C4-2B (cell line): Measurements from ENCODE around the gene GRIN1.
A peak's percentile ranks its signal among the peaks of the same experiment; 100 is the strongest.

Experiments
- CTCF ChIP-seq: fragments of 450-650 bp; conservative IDR thresholded peaks from 2 replicates; pipeline ENCODE4 v1.5.1; 2017; ENCODE audit warnings: mild to moderate bottlenecking
- ZFX ChIP-seq: fragments of 450-650 bp; IDR thresholded peaks from 2 replicates; pipeline ENCODE4 v1.6.1; 2017

DNA sequence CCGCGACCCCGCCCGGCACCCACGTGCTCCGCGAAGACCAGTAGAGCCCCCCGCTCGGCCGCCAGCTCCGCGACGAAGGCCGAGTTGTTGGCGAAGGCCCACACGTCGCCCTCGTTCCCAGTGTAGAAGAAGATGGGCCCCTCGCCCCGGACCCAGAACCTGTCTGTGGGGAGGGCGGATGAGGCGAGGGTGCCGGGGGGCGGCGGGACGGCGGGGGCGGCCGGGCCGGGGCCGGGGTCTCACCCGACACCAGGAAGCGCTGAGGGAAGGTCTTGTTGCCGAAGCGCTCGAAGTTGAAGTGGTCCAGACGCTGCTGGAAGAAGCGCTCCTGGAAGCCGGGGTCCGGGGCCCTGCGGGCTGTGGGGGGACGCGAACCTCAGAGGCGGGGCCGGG is 24.7 kb upstream of the GRIN1 start:
- TF ChIP-seq CTCF (no peak), ZFX (0 out of 2 replicates have a peak, but pooled peaks have one; percentile 75)
